ENCODE measurements around the gene SCNM1.

DNA sequence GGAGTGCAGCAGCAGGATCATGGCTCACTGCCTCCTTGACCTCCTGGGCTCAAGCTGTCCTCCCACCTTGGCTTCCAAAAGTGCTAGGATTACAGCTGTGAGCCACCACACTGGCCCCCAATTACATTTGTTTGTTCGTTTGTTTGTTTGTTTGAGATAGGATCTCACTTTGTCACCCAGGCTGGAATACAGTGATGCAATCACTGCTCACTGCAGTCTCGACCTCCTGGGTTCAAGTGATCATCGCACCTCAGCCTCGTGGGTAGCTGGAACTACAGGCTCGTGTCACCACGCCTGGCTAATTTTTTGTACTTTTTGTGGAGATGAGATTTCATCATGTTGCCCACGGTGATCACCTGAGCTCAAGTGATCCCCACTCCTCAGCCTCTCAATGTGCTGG is 26.1 kb downstream of the SCNM1 start:
- TF ChIP-seq EP300 (IDR thresholded peaks at IDR 0.05) (no peak), POLR2AphosphoS5 (IDR thresholded peaks at IDR 0.05) (no peak), POLR2A (IDR thresholded peaks at IDR 0.05) (no peak)
- TF ChIP-seq, protein P1, sequence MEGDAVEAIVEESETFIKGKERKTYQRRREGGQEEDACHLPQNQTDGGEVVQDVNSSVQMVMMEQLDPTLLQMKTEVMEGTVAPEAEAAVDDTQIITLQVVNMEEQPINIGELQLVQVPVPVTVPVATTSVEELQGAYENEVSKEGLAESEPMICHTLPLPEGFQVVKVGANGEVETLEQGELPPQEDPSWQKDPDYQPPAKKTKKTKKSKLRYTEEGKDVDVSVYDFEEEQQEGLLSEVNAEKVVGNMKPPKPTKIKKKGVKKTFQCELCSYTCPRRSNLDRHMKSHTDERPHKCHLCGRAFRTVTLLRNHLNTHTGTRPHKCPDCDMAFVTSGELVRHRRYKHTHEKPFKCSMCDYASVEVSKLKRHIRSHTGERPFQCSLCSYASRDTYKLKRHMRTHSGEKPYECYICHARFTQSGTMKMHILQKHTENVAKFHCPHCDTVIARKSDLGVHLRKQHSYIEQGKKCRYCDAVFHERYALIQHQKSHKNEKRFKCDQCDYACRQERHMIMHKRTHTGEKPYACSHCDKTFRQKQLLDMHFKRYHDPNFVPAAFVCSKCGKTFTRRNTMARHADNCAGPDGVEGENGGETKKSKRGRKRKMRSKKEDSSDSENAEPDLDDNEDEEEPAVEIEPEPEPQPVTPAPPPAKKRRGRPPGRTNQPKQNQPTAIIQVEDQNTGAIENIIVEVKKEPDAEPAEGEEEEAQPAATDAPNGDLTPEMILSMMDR (IDR thresholded peaks at IDR 0.05): no peak

Data from gastroesophageal sphincter (tissue), 3 donors.